ENCODE data around the gene SLC44A3.

DNA sequence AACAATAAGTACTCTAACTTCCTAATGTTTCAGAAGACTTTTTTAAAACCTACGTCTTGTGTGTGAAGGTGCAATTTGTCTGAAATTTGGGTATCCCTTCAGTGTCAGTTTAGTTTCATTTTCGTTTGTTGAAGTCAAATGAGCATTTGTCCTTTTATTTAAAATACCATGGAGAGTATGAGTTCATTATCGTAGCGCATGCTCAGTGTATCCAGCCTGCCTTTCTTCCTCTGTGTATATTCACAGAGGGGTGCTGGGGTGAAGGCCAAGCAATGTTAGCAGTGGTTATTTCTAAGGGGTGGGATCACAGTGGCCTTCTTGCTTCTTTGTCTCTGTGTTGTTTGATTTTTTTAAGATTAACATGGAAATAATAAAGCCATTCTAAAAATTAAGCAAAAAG is 63.5 kb downstream of the SLC44A3 start:
- TF ChIP-seq POLR2A (IDR thresholded peaks at IDR 0.05) = no peak
- TF ChIP-seq, protein P1, sequence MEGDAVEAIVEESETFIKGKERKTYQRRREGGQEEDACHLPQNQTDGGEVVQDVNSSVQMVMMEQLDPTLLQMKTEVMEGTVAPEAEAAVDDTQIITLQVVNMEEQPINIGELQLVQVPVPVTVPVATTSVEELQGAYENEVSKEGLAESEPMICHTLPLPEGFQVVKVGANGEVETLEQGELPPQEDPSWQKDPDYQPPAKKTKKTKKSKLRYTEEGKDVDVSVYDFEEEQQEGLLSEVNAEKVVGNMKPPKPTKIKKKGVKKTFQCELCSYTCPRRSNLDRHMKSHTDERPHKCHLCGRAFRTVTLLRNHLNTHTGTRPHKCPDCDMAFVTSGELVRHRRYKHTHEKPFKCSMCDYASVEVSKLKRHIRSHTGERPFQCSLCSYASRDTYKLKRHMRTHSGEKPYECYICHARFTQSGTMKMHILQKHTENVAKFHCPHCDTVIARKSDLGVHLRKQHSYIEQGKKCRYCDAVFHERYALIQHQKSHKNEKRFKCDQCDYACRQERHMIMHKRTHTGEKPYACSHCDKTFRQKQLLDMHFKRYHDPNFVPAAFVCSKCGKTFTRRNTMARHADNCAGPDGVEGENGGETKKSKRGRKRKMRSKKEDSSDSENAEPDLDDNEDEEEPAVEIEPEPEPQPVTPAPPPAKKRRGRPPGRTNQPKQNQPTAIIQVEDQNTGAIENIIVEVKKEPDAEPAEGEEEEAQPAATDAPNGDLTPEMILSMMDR (IDR thresholded peaks at IDR 0.05) = no peak

Measured in heart left ventricle (tissue), 13 donors.